Omental fat pad (tissue), 4 donors: ENCODE data around the gene PIP4K2A. TPM values are rescaled to one million over a fixed set of nuclear protein-coding genes. Genes with fewer than 3 reads are reported as not detected.

Experiments
- ATAC-seq: fragments of 150-250 bp; one replicate; pipeline ENCODE4 v1.9.1; 2016; ENCODE audit warnings: mild to moderate bottlenecking, moderate library complexity; ENCODE audit not compliant: low FRiP score
- DNase-seq: peaks from one replicate; pipeline ENCODE4 v3.0.0-alpha.2; 2019; ENCODE audit warnings: low spot score
- total RNA-seq, 4 donors: library from RNA; depleted of rRNA; stranded (reverse); fragments of >200 nt; gene quantifications; one replicate each; pipeline ENCODE4 v1.1.0, GENCODE V29; 2016
- TF ChIP-seq, protein P1 (sequence below), 3 donors: fragments of 450-650 bp; IDR thresholded peaks; one replicate each; pipeline ENCODE4 v1.5.1; 2016 to 2017; ENCODE audit warnings: antibody characterized with exemption in 3 of 3, mild to moderate bottlenecking in 3 of 3, moderate library complexity in 2 of 3

Gene PIP4K2A
- total RNA-seq, 4 donors from 2014 or later: 16.2 to 32.5 (median 30.4) TPM

DNA sequence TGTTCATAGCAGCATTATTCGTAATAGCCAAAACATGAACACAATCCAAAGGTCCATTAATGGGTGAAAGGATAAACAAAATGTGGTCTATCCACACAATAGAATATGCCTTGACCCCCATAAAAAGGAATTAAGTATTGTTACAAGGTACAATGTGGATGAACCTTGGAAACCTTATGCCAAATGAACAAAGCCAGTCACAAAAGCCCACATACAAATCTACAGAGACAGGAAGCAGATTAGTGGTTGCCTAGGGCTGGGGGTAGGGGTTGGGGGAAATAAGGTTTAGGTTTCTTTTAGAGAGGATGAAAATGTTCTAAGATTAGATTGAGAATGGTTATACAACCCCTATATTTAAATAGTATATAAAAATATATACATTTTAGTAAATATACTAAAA, 34.8 kb downstream of the PIP4K2A start:
- TF ChIP-seq, protein P1, sequence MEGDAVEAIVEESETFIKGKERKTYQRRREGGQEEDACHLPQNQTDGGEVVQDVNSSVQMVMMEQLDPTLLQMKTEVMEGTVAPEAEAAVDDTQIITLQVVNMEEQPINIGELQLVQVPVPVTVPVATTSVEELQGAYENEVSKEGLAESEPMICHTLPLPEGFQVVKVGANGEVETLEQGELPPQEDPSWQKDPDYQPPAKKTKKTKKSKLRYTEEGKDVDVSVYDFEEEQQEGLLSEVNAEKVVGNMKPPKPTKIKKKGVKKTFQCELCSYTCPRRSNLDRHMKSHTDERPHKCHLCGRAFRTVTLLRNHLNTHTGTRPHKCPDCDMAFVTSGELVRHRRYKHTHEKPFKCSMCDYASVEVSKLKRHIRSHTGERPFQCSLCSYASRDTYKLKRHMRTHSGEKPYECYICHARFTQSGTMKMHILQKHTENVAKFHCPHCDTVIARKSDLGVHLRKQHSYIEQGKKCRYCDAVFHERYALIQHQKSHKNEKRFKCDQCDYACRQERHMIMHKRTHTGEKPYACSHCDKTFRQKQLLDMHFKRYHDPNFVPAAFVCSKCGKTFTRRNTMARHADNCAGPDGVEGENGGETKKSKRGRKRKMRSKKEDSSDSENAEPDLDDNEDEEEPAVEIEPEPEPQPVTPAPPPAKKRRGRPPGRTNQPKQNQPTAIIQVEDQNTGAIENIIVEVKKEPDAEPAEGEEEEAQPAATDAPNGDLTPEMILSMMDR (IDR thresholded peaks at IDR 0.05): no peak
- DNase-seq (no peak), ATAC-seq (no peak)

DNA sequence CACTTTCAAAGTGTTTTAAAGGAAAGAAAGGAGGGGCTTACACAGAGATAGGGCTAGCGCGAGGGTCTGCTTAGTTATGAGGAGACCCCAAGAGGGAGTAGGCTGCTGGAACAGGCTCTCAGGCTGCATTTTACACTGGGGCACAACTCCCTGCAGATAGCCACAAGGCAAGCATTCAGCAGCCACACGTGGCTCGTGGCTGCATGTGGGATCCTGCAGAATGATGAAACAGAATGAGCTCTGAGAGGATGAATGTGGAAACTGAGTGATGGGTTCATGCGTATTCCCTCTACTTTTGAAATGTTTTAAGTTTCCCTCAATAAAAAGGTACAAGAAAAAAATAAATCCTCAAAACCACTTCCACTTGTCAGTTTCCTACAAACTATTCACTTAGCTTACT, 37.0 kb downstream of the PIP4K2A start:
- ATAC-seq (no peak), DNase-seq (no peak)
- TF ChIP-seq, protein P1 (IDR thresholded peaks at IDR 0.05): no peak

DNA sequence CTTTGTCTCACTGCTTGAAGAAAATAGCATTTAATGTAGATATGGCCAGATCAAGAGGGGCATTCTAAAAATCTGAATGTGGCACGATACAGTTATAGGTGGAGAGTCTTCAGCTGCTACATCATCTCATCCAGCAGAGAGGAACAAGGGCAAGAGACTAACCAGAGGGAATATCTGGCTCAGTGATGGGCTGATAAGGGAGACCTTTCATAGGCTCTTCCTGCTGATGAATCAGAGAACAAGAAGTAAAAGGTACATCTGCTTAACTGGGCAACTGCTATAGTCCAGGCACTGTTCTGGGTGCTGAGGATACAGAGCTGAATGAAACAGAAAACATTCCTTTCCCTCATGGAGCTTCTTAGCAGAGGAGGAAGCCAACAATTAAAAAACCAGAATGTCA, 37.9 kb downstream of the PIP4K2A start:
- DNase-seq: no peak
- no peak for ATAC-seq
- TF ChIP-seq, protein P1 (IDR thresholded peaks at IDR 0.05): no peak

DNA sequence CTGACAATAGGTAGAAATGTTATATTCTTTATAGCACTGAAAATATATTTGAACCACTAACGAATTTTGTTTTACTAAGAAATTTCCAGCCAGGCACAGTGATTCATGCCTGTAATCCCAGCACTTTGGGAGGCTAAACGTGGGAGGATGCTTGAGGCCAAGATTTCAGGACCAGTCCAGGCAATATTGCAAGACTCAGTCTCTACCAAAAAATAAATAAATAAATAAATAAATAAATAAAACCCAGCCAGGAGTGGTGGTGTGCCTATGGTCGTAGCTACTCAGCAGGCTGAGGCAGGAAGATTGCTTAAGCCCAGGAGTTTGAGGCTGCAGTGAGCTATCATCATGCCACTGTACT, 39.8 kb downstream of the PIP4K2A start:
- ATAC-seq: no peak
- TF ChIP-seq, protein P1 (IDR thresholded peaks at IDR 0.05): no peak
- no peak for DNase-seq

DNA sequence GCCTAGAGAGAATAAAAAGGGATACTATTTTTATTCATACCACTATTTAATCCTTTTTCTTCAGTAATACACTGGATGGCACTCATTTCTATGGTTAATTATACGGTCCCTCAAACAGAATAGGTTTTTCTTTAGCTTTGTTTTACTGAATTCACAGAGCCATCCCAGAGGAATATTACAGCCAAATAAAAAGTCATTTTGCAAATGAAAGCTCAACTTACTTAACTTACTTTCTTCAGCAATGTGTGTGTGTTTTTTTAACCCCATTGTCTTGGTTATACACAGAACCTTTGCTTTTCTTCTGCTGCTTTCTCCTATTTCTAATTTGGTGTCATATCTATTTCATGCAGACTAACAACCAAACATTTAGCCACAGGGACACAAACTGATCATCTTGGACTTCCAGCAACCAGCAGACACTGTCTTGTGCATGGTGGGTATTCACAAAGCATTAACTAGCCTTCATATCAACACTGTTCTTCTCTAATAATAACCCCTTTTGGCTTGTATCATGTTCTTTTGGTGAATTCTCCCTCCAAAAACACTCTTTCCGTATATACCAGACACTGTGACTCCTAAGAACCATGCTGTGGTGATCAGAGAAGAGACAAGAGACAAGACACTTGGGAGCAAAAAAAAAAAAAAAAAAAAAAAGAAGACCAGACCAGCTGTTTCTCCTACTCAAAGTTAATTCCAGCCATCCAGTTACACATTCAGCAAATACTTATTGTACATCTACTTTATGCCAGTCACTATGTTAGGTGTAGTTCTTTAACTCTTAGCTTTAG, 40.4 kb downstream of the PIP4K2A start:
- ATAC-seq (no peak), DNase-seq (no peak)
- TF ChIP-seq, protein P1 (IDR thresholded peaks at IDR 0.05): no peak

DNA sequence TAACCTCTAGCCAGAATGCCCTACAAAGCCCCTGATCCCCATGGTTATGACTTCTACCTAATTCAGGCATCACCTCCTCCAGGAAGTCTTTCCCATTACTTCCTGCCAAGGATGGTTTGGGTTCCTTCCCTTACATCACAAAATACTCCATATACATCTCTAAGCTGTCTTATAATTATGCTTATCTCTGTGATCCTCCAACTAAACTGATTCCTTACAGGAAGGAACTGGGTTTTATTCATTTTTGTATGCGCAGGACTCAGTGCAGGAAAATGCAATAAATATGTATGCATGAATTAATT, 41.3 kb downstream of the PIP4K2A start:
- TF ChIP-seq, protein P1 (IDR thresholded peaks at IDR 0.05): no peak
- ATAC-seq: no peak
- no peak for DNase-seq

DNA sequence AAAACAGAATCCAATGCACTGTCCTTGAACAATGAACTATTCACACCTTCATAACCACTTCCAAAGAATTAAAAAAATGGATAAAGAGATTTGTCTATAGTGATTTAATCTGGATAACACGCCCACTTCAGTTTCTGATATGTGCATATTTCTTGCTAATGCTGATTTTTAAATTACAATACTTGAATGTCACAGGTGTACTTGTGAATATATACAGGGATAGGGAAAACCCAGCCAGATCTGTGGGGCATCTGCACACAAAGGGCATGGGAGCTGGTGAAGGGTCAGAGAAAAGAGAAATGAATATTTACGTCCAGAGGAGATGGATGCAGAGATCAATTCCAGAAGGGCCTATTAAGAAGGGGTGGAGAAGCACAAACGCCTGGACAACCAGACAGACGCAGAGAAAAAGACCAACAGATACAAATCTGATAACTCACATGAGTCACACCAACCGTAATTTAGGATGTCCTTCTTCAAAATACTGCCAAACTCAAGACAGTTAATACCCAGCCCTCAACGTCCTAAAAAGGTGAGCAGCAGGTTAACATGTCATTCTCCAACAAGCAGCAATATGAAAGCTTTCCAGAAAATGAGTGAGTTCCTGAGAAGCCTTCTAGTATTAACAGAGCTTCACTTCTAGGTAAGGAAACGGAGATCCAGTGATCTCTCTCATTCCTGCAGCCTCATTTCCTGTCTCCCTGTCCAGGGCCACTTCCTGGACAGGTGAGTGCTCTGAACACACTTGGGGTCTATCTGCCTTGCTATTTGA, 41.9 kb downstream of the PIP4K2A start:
- ATAC-seq: no peak
- TF ChIP-seq, protein P1 (IDR thresholded peaks at IDR 0.05): no peak

More for the DNA sequence above, 41.9 kb downstream of the PIP4K2A start:
- DNase-seq: no peak
